B cell (primary cell): ENCODE measurements around the gene GPBP1L1. TPM values are rescaled to one million over a fixed set of nuclear protein-coding genes. Genes with fewer than 3 reads are reported as not detected.

Experiments
- ATAC-seq: fragments of 200-7000 bp; cut with Tn5 transposase; one replicate; pipeline ENCODE4 v1.10.0; 2021; ENCODE audit warnings: low read depth, mild to moderate bottlenecking, moderate number of reproducible peaks, moderate library complexity
- CTCF ChIA-PET: fragments of 350-600 bp; sonication (Branson Sonifier 250); formaldehyde crosslinking; loops from one replicate; lab custom pipeline; 2021; ENCODE audit warnings: antibody characterized with exemption, inconsistent platforms; lab: Charles Lee
- POLR2A ChIA-PET: fragments of 350-600 bp; sonication (Branson Sonifier 250); formaldehyde crosslinking; loops from one replicate; lab custom pipeline; 2021; ENCODE audit warnings: antibody characterized with exemption; lab: Charles Lee
- DNase-seq: peaks from one replicate; pipeline ENCODE4 v3.0.0; 2013
- H2AFZ ChIP-seq: 2 replicates; pipeline ENCODE4 v1.6.1; 2012; ENCODE audit warnings: mild to moderate bottlenecking, low read depth, low read length; ENCODE audit not compliant: insufficient read depth, poor library complexity, severe bottlenecking
- H3K27ac ChIP-seq, 2 donors: 1 replicate in 1 of 2; 2 replicates in 1 of 2; pipeline ENCODE4 v1.5.1; 2012 to 2013; ENCODE audit warnings: low read length in 2 of 2, mild to moderate bottlenecking in 2 of 2, moderate library complexity in 1 of 2
- H3K27me3 ChIP-seq, 4 experiments: fragments of 200-600 bp in 1 of 4; sonication (generic) in 1 of 4; replicated peaks in 1 of 4; 1 replicate in 2 of 4; 2 replicates in 2 of 4; pipeline versions ENCODE4 v1.6.1 to v1.7.0; 2013 to 2016; ENCODE audit warnings: low read length in 3 of 4, mild to moderate bottlenecking in 2 of 4, mixed read lengths in 1 of 4, moderate library complexity in 1 of 4; ENCODE audit not compliant: insufficient read depth in 4 of 4, control insufficient read depth in 3 of 4; ENCODE audit errors: control extremely low read depth in 1 of 4
- H3K36me3 ChIP-seq, 2 experiments: replicated peaks in 1 of 2; 1 replicate in 1 of 2; 2 replicates in 1 of 2; pipeline versions ENCODE4 v1.6.1 to v1.7.1; 2013; ENCODE audit warnings: low read length in 1 of 2; ENCODE audit not compliant: insufficient read depth in 2 of 2, control insufficient read depth in 1 of 2; ENCODE audit errors: control extremely low read depth in 1 of 2, extremely low read depth in 1 of 2
- H3K4me1 ChIP-seq, 2 donors: fragments of 200-600 bp in 1 of 2; sonication (generic) in 1 of 2; 1 replicate in 1 of 2; 2 replicates in 1 of 2; pipeline versions ENCODE4 v1.5.1 to v1.6.1; 2013 to 2017; ENCODE audit warnings: low read length in 2 of 2; ENCODE audit not compliant: control insufficient read depth in 2 of 2, insufficient read depth in 2 of 2
- H3K4me2 ChIP-seq: replicated peaks from 2 replicates; pipeline ENCODE3; 2012; ENCODE audit warnings: mild to moderate bottlenecking, low read depth, low read length; ENCODE audit not compliant: poor library complexity, severe bottlenecking
- H3K4me3 ChIP-seq, 5 experiments: fragments of 200-600 bp in 1 of 5; sonication (generic) in 1 of 5; 1 replicate in 3 of 5; 2 replicates in 2 of 5; pipeline versions ENCODE4 v1.5.1 to v1.7.0; 2011 to 2016; ENCODE audit warnings: low read length in 4 of 5, mild to moderate bottlenecking in 4 of 5, low read depth in 2 of 5, control low read depth in 1 of 5, moderate library complexity in 1 of 5; ENCODE audit not compliant: insufficient read depth in 1 of 5; ENCODE audit errors: control extremely low read depth in 1 of 5, extremely low read depth in 1 of 5
- H3K79me2 ChIP-seq: fragments of 200-600 bp; sonication (generic); one replicate; pipeline ENCODE4 v1.6.0; 2016; ENCODE audit warnings: low read length; ENCODE audit not compliant: control insufficient read depth, insufficient read depth
- H3K9ac ChIP-seq: fragments of 200-600 bp; sonication (generic); 2 replicates; pipeline ENCODE4 v1.6.1; 2017; ENCODE audit warnings: mild to moderate bottlenecking, low read length, moderate library complexity
- H3K9me3 ChIP-seq, 3 donors: one replicate each; pipeline versions ENCODE4 v1.6.1 to v1.7.1; 2013; ENCODE audit warnings: low read length in 2 of 3; ENCODE audit not compliant: control insufficient read depth in 2 of 3, insufficient read depth in 1 of 3; ENCODE audit errors: control extremely low read depth in 1 of 3
- H4K20me1 ChIP-seq: 2 replicates; pipeline ENCODE4 v1.6.0; 2012; ENCODE audit warnings: mild to moderate bottlenecking, low read length; ENCODE audit not compliant: insufficient read depth, control insufficient read depth, poor library complexity, severe bottlenecking
- H3K27ac Mint-ChIP-seq: one replicate; pipeline ENCODE4 v1.8.0; 2021; ENCODE audit warnings: mixed read lengths
- H3K27me3 Mint-ChIP-seq: one replicate; pipeline ENCODE4 v1.8.0; 2021; ENCODE audit warnings: mixed read lengths
- H3K4me1 Mint-ChIP-seq: one replicate; pipeline ENCODE4 v1.8.0; 2021; ENCODE audit warnings: mixed read lengths
- H3K4me3 Mint-ChIP-seq: one replicate; pipeline ENCODE4 v1.8.0; 2021; ENCODE audit warnings: mixed read lengths
- H3K9me3 Mint-ChIP-seq: one replicate; pipeline ENCODE4 v1.8.0; 2022; ENCODE audit warnings: mixed read lengths; ENCODE audit not compliant: insufficient read depth
- CTCF ChIP-seq: fragments of 200-600 bp; IDR thresholded peaks from one replicate; pipeline ENCODE4 v1.8.0; 2022; ENCODE audit warnings: antibody characterized with exemption, mild to moderate bottlenecking
- EZH2 ChIP-seq: IDR thresholded peaks from 2 replicates; pipeline ENCODE4 v1.6.1; 2012; ENCODE audit warnings: borderline replicate concordance, low read depth, mild to moderate bottlenecking, moderate library complexity, low read length; ENCODE audit not compliant: insufficient read depth, poor library complexity, severe bottlenecking
- WGBS: methylation state at CpG from one replicate; pipeline ENCODE4 v1.1.5; 2013; ENCODE audit warnings: missing lambda C conversion rate; ENCODE audit not compliant: insufficient coverage; 5-methylcytosine and 5-hydroxymethylcytosine counted together
- intact Hi-C: fragments of 100-400 bp; cut with micrococcal nuclease; formaldehyde crosslinking; loops from one replicate; pipeline ENCODE4 v1.10.0; 2022
- polyA plus RNA-seq: library from polyadenylated mRNA; depleted of rRNA; stranded (reverse); fragments of >200 nt; gene quantifications from 2 replicates; pipeline ENCODE4 v1.2.3, GENCODE V29; 2012
- total RNA-seq, 2 donors: library from RNA; stranded (reverse); fragments of 120-200 nt in 1 of 2; gene quantifications; 1 replicate in 1 of 2; 2 replicates in 1 of 2; pipeline versions ENCODE4 v1.2.3 to v1.2.4, GENCODE V29; 2013 to 2022

GPBP1L1 gene
- total and polyA plus RNA-seq, 2 donors (not counting 1 experiment from before 2014, with no cell fraction given) = 75.5 to 137 TPM

- POLR2A ChIA-PET = interaction anchor here (0.6 to 2.6 kb wide), 9 partner anchors 9 to 618 kb away, joined by 3 to 11 read pairs (median 4); partner anchors contain the start of genes CCDC163, IPP, LRRC41 and MMACHC
- WGBS = 0% methylated on average over 3 of the region's 13 CpGs
- no peaks in the 10 kb centered on the region for H3K9me3 ChIP-seq
- H3K4me1 ChIP-seq = peaks cover 23 to 39% of the 10 kb centered on the region in 2 donors
- H3K27ac ChIP-seq = peak overlapping the region; percentile 98
- CTCF ChIA-PET = interaction anchor here (0.9 to 2.2 kb wide), 7 partner anchors 8 to 536 kb away, joined by 3 to 5 read pairs (median 4); no protein-coding TSS in a partner anchor
- H3K79me2 ChIP-seq = peaks cover 84% of the 10 kb centered on the region
- H3K27me3 ChIP-seq = no peaks in the 10 kb centered on the region
- peaks cover 62% of the 10 kb centered on the region for H3K4me1 Mint-ChIP-seq
- peak overlapping the region; percentile 100 for H3K4me3 Mint-ChIP-seq
- peak overlapping the region; percentile 65 to 99 (median 96) for H3K4me3 ChIP-seq
- peaks cover 35% of the 10 kb centered on the region for H4K20me1 ChIP-seq
- peak overlapping the region; percentile 93 for H3K9ac ChIP-seq
- peak overlapping the region; percentile 90 for H3K4me2 ChIP-seq
- ATAC-seq = no peak
- H3K36me3 ChIP-seq = no peaks in the 10 kb centered on the region
- intact Hi-C loops = loop anchor here (2.0 to 10.0 kb wide), 7 partner anchors 512 to 1053 kb away; partner anchors contain the start of genes BEST4, EFCAB14, EIF2B3 and KIF2C
- H3K27ac Mint-ChIP-seq = peak overlapping the region; percentile 100
- H3K27me3 Mint-ChIP-seq = no peaks in the 10 kb centered on the region
- DNase-seq = no peak
- H2AFZ ChIP-seq = peak overlapping the region; percentile 97
- no peak for TF ChIP-seq CTCF
- TF ChIP-seq EZH2 = no peak
- no peaks in the 10 kb centered on the region for H3K9me3 Mint-ChIP-seq
These were observed 872 bp downstream of the GPBP1L1 start for GRCh38 chr1:45685308-45686014.

- peaks cover 84% of the 10 kb centered on the region for H3K79me2 ChIP-seq
- H3K9me3 ChIP-seq = no peaks in the 10 kb centered on the region
- TF ChIP-seq CTCF = no peak
- intact Hi-C loops = loop anchor here (10.0 kb wide), 1 partner anchor 950 kb away; the partner anchor contains the start of genes KIF2C and RNU5D-1
- peaks cover 39% of the 10 kb centered on the region for H4K20me1 ChIP-seq
- H3K27ac ChIP-seq = no peak overlapping the region
- Mint-ChIP-seq H3K4me3 (peak overlapping the region; percentile 14), H3K27ac (no peak overlapping the region), H3K9me3 (no peaks in the 10 kb centered on the region), H3K27me3 (no peaks in the 10 kb centered on the region), H3K4me1 (peaks cover 66% of the 10 kb centered on the region)
- peak overlapping the region; percentile 93 for H3K9ac ChIP-seq
- no CpG with 5 or more reads among the region's 2 CpGs for WGBS
- ATAC-seq (no peak), DNase-seq (no peak)
- no peaks in the 10 kb centered on the region for H3K36me3 ChIP-seq
- no peak overlapping the region for H2AFZ ChIP-seq
- ChIA-PET POLR2A (no interaction called here), CTCF (interaction anchor here (1.1 kb wide), 1 partner anchor 63 kb away, joined by 3 read pairs; no protein-coding TSS in a partner anchor)
- H3K27me3 ChIP-seq = no peaks in the 10 kb centered on the region
- peak overlapping the region; percentile 90 for H3K4me2 ChIP-seq
- peaks cover 29 to 42% of the 10 kb centered on the region in 2 donors for H3K4me1 ChIP-seq
- H3K4me3 ChIP-seq = peak overlapping the region in 1 of 5 experiments; percentile 87
These were observed 1.9 kb downstream of the GPBP1L1 start for GRCh38 chr1:45684402-45684801.
